Smooth muscle cell (in vitro differentiated cells): ENCODE measurements around the gene ANKRD13D. TPM values are rescaled to one million over a fixed set of nuclear protein-coding genes. Genes with fewer than 3 reads are reported as not detected.
A peak's percentile ranks its signal among the peaks of the same experiment; 100 is the strongest.

Source experiments
- DNase-seq: peaks from one replicate; lab custom pipeline; 2025; ENCODE audit not compliant: unreplicated experiment; lab: John Stamatoyannopoulos, UW
- H2AFZ ChIP-seq: fragments of 200-600 bp; sonication (generic); 2 replicates; pipeline ENCODE4 v1.6.0; 2016; ENCODE audit warnings: antibody characterized with exemption, low read depth, mild to moderate bottlenecking
- H3F3A ChIP-seq: fragments of 200-600 bp; sonication (generic); 2 replicates; pipeline ENCODE4 v1.6.0; 2017; ENCODE audit warnings: antibody characterized with exemption, low read depth
- H3K27ac ChIP-seq: fragments of 200-600 bp; sonication (generic); 2 replicates; pipeline ENCODE4 v1.5.1; 2016; ENCODE audit warnings: low read depth, mild to moderate bottlenecking
- H3K27me3 ChIP-seq: fragments of 200-600 bp; sonication (generic); 2 replicates; pipeline ENCODE4 v1.6.1; 2016; ENCODE audit warnings: low read depth, mild to moderate bottlenecking
- H3K36me3 ChIP-seq: fragments of 200-600 bp; sonication (generic); 2 replicates; pipeline ENCODE4 v1.5.1; 2016; ENCODE audit warnings: low read depth
- H3K4me1 ChIP-seq: fragments of 200-600 bp; sonication (generic); 2 replicates; pipeline ENCODE4 v1.5.1; 2016; ENCODE audit warnings: low read depth
- H3K4me2 ChIP-seq: fragments of 200-600 bp; sonication (generic); 2 replicates; pipeline ENCODE4 v1.6.0; 2016; ENCODE audit warnings: mild to moderate bottlenecking
- H3K4me3 ChIP-seq: fragments of 200-600 bp; sonication (generic); 2 replicates; pipeline ENCODE4 v1.5.1; 2016; ENCODE audit warnings: mild to moderate bottlenecking
- H3K79me2 ChIP-seq: fragments of 200-600 bp; sonication (generic); 2 replicates; pipeline ENCODE4 v1.6.0; 2016; ENCODE audit warnings: low read depth, mild to moderate bottlenecking
- H3K9ac ChIP-seq: fragments of 200-600 bp; sonication (generic); 2 replicates; pipeline ENCODE4 v1.6.0; 2016; ENCODE audit warnings: low read depth
- H3K9me3 ChIP-seq: fragments of 200-600 bp; sonication (generic); replicated peaks from 2 replicates; pipeline ENCODE4 v1.5.1; 2016; ENCODE audit warnings: low read depth
- H4K20me1 ChIP-seq: fragments of 200-600 bp; sonication (generic); 2 replicates; pipeline ENCODE4 v1.6.0; 2016; ENCODE audit warnings: low read depth
- WGBS: methylation state at CpG from one replicate; pipeline ENCODE4 v1.1.7; 2016; ENCODE audit warnings: low lambda C conversion rate; 5-methylcytosine and 5-hydroxymethylcytosine counted together
- polyA plus RNA-seq: library from polyadenylated mRNA; unstranded; fragments of >200 nt; fragmentation: Nextera tagmentation; extraction: Ambion mirVana; gene quantifications from 2 replicates; pipeline ENCODE4 v1.2.1, GENCODE V29; 2016
- total RNA-seq: library from RNA; depleted of rRNA; stranded (reverse); fragments of >200 nt; gene quantifications from 2 replicates; pipeline ENCODE4 v1.2.3, GENCODE V29; 2014
- TF ChIP-seq, protein P1 (sequence below): fragments of 200-600 bp; sonication (generic); IDR thresholded peaks from 2 replicates; pipeline ENCODE4 v1.5.1; 2017; ENCODE audit warnings: borderline replicate concordance, mild to moderate bottlenecking, antibody characterized with exemption; ENCODE audit not compliant: insufficient read depth, poor library complexity, severe bottlenecking

Gene ANKRD13D
- total and polyA plus RNA-seq, 2 experiments from 2014 or later = 34.7 to 52.0 TPM

DNA sequence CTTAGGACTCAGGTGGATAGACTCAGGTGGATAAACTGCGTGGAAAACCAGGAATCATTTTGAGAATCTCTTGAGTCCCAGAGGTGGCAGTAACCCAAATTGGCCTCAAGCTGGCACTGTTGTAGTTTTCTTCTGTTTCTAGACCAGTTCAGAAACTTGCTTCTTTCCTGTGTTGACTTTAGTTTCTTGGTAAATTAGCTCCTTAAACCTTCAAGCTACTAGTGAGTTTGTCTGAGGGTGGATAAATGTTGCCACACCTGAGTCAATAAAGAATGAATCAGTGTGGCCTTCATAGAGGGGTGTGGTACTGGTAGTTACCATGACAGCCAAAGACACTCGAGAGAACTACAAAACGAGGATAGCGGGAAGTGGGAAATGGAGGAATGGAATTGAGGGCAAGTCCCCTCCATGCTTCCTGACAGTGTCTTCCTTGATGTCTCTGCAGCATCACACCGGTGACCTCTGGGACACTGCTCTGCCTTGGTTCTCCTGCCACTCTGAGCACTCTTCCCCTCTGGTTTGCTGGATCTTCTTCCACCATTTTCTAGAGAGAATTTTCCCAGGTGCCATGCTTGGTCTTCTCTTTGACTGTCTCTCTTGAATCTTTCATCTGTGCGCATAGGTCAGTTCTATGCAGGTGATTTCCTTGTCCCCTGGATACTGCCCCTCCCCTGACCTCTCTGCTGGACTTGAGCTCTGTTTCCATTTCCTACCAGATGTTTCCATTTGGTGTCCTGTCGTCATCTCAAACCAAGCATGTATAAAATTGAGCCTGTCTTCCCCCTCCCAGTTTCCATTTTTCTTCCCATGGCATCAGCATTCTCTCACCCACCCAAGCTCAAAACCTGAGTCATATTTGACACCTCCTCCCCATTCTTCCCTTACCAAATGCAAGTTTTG, 57.1 kb downstream of the ANKRD13D start:
- Histone ChIP-seq H3K4me2 (no peak overlapping the region), H4K20me1 (peaks cover 5% of the 10 kb centered on the region), H3K9me3 (no peaks in the 10 kb centered on the region), H3K79me2 (peaks cover 4% of the 10 kb centered on the region), H3K9ac (no peak overlapping the region), H2AFZ (no peak overlapping the region), H3K27me3 (no peaks in the 10 kb centered on the region), H3K4me3 (no peak overlapping the region), H3F3A (no peaks in the 10 kb centered on the region), H3K36me3 (no peaks in the 10 kb centered on the region), H3K4me1 (no peaks in the 10 kb centered on the region), H3K27ac (peak overlapping the region; percentile 5)
- WGBS = 80% methylated on average over 7 of the region's 7 CpGs
- TF ChIP-seq, protein P1, sequence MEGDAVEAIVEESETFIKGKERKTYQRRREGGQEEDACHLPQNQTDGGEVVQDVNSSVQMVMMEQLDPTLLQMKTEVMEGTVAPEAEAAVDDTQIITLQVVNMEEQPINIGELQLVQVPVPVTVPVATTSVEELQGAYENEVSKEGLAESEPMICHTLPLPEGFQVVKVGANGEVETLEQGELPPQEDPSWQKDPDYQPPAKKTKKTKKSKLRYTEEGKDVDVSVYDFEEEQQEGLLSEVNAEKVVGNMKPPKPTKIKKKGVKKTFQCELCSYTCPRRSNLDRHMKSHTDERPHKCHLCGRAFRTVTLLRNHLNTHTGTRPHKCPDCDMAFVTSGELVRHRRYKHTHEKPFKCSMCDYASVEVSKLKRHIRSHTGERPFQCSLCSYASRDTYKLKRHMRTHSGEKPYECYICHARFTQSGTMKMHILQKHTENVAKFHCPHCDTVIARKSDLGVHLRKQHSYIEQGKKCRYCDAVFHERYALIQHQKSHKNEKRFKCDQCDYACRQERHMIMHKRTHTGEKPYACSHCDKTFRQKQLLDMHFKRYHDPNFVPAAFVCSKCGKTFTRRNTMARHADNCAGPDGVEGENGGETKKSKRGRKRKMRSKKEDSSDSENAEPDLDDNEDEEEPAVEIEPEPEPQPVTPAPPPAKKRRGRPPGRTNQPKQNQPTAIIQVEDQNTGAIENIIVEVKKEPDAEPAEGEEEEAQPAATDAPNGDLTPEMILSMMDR = peak; percentile 51
- DNase-seq = no peak

DNA sequence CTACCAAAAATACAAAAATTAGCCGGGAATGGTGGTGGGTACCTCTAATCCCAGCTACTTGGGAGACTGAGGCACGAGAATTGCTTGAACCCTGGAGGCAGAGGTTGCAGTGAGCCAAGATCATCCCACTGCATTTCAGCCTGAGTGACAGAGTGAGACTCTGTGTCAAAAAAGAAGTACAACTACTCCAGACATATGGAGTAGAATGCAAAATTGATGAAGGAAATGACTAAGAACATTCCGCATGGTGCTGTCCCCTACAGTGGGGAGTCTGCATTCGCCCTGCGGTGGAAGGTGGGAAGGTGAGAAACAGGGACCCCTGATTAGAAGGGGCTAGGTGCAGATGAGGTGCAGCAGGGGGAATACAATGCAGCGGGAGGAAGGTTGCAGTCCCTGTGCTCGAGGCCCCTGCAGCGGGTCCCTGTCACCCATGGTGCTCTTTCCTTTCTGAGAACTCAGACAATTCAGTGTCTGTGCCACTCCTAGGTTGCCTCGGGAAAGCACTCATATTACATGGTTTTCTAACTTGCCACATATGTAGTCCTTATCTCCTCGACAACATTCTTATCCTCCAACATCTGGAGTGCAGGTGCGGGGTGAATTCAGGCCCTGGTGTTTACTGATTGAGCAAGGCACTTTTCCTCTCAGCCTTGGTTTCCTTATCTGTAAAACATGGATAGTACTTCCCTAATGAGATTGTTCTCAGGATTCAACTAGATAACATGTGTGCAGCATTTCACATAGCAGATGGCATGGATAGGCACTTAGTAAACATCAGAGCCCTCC, 59.1 kb downstream of the ANKRD13D start:
- no peaks in the 10 kb centered on the region for H3K36me3 ChIP-seq
- peaks cover 7% of the 10 kb centered on the region for H3K4me1 ChIP-seq
- H3K79me2 ChIP-seq = peaks cover 14% of the 10 kb centered on the region
- no peak for DNase-seq
- no peak overlapping the region for H3K4me2 ChIP-seq
- H3K27me3 ChIP-seq = no peaks in the 10 kb centered on the region
- 89% methylated on average over 11 of the region's 11 CpGs for WGBS
- H3F3A ChIP-seq = no peaks in the 10 kb centered on the region
- H2AFZ ChIP-seq = no peak overlapping the region
- no peak overlapping the region for H3K4me3 ChIP-seq
- peaks cover 5% of the 10 kb centered on the region for H4K20me1 ChIP-seq
- H3K9me3 ChIP-seq = no peaks in the 10 kb centered on the region
- no peak overlapping the region for H3K27ac ChIP-seq
- no peak overlapping the region for H3K9ac ChIP-seq
- TF ChIP-seq, protein P1 = no peak

- Histone ChIP-seq H2AFZ (no peak overlapping the region), H3K9me3 (no peaks in the 10 kb centered on the region), H3K27me3 (no peaks in the 10 kb centered on the region), H3K4me3 (no peak overlapping the region), H3K4me1 (peaks cover 11% of the 10 kb centered on the region), H3K4me2 (no peak overlapping the region), H3K27ac (no peak overlapping the region), H3K9ac (no peak overlapping the region), H3F3A (peaks cover 4% of the 10 kb centered on the region), H3K36me3 (no peaks in the 10 kb centered on the region), H4K20me1 (peaks cover 5% of the 10 kb centered on the region), H3K79me2 (peaks cover 14% of the 10 kb centered on the region)
- 74% methylated on average over 5 of the region's 5 CpGs for WGBS
- TF ChIP-seq, protein P1 = no peak
- no peak for DNase-seq
Measured at GRCh38 chr11:67349036-67349435, 59.9 kb downstream of the ANKRD13D start.
